IMR-90 (cell line): Measurements from ENCODE around the gene PMEPA1. TPM values are rescaled to one million over a fixed set of nuclear protein-coding genes. Genes with fewer than 3 reads are reported as not detected.

Source experiments
- ATAC-seq: fragments of 200-7000 bp; cut with Tn5 transposase; 2 replicates; pipeline ENCODE4 v1.9.1; 2020; ENCODE audit warnings: low read depth, mild to moderate bottlenecking, moderate library complexity
- BruUV-seq: library from RNA; stranded (reverse); fragments of 400-500 nt; replicated peaks from 2 replicates; lab custom pipeline; 2021; lab: Mats Ljungman, UMichigan
- CTCF ChIA-PET: fragments of 300-600 bp; formaldehyde crosslinking; extraction: SDS; loops from one replicate; lab custom pipeline; 2021; ENCODE audit warnings: antibody characterized with exemption; lab: Yijun Ruan, JAX
- POLR2A ChIA-PET: fragments of 300-600 bp; sonication (Branson Sonifier 250); formaldehyde crosslinking; loops from one replicate; lab custom pipeline; 2022; ENCODE audit warnings: antibody characterized with exemption; ENCODE audit not compliant: unreplicated experiment; lab: Charles Lee
- DNase-seq: peaks from one replicate; pipeline ENCODE4 v3.0.0; 2013
- H2AFZ ChIP-seq: replicated peaks from 2 replicates; pipeline ENCODE3; 2013; ENCODE audit warnings: low read length, mild to moderate bottlenecking; ENCODE audit not compliant: poor library complexity
- H2AK5ac ChIP-seq: 2 replicates; pipeline ENCODE4 v1.6.1; 2013; ENCODE audit warnings: low read depth, low read length, inconsistent platforms
- H2AK9ac ChIP-seq: replicated peaks from 2 replicates; pipeline ENCODE3; 2013; ENCODE audit warnings: mild to moderate bottlenecking, low read depth, low read length, moderate library complexity; ENCODE audit not compliant: poor library complexity
- H2BK120ac ChIP-seq: 2 replicates; pipeline ENCODE4 v1.6.1; 2013; ENCODE audit warnings: low read depth, low read length, inconsistent platforms
- H2BK15ac ChIP-seq: 3 replicates; pipeline ENCODE4 v1.6.1; 2013; ENCODE audit warnings: low read depth, low read length, inconsistent platforms
- H2BK20ac ChIP-seq: 2 replicates; pipeline ENCODE4 v1.6.1; 2013; ENCODE audit warnings: low read depth, mild to moderate bottlenecking, inconsistent platforms, low read length, moderate library complexity
- H2BK5ac ChIP-seq: 2 replicates; pipeline ENCODE4 v1.6.1; 2013; ENCODE audit warnings: mild to moderate bottlenecking, low read depth, low read length, inconsistent platforms; ENCODE audit not compliant: poor library complexity, severe bottlenecking
- H3K14ac ChIP-seq: replicated peaks from 2 replicates; pipeline ENCODE4 v1.6.1; 2013; ENCODE audit warnings: low read depth, low read length, inconsistent platforms
- H3K18ac ChIP-seq: 2 replicates; pipeline ENCODE4 v1.6.1; 2013; ENCODE audit warnings: low read depth, low read length, control low read depth
- H3K23ac ChIP-seq: 2 replicates; pipeline ENCODE4 v1.6.1; 2013; ENCODE audit warnings: low read depth, low read length, inconsistent platforms
- H3K27ac ChIP-seq: 2 replicates; pipeline ENCODE4 v1.5.1; 2013; ENCODE audit warnings: mild to moderate bottlenecking, control low read depth, low read length; ENCODE audit not compliant: insufficient read depth
- H3K27me3 ChIP-seq: 2 replicates; pipeline ENCODE4 v1.6.1; 2013; ENCODE audit warnings: low read length; ENCODE audit not compliant: control insufficient read depth, insufficient read depth
- H3K36me3 ChIP-seq: 2 replicates; pipeline ENCODE4 v1.6.1; 2013; ENCODE audit warnings: low read length, mixed read lengths; ENCODE audit not compliant: control insufficient read depth, insufficient read depth
- H3K4ac ChIP-seq: 2 replicates; pipeline ENCODE4 v1.6.1; 2013; ENCODE audit warnings: low read depth, low read length, inconsistent platforms
- H3K4me1 ChIP-seq: 2 replicates; pipeline ENCODE4 v1.6.1; 2013; ENCODE audit warnings: low read length, mixed read lengths; ENCODE audit not compliant: control insufficient read depth, insufficient read depth
- H3K4me2 ChIP-seq: 2 replicates; pipeline ENCODE4 v1.6.1; 2013; ENCODE audit warnings: low read depth, mild to moderate bottlenecking, control low read depth, low read length, moderate library complexity
- H3K4me3 ChIP-seq: 2 replicates; pipeline ENCODE4 v1.5.1; 2013; ENCODE audit warnings: low read depth, mild to moderate bottlenecking, control low read depth, low read length, moderate library complexity; ENCODE audit not compliant: insufficient read depth
- H3K56ac ChIP-seq: 2 replicates; pipeline ENCODE4 v1.6.1; 2013; ENCODE audit warnings: low read length, inconsistent platforms; ENCODE audit not compliant: insufficient read depth; ENCODE audit errors: extremely low read depth
- H3K79me1 ChIP-seq, 2 experiments: 2 replicates each; pipeline ENCODE4 v1.6.1; 2013; ENCODE audit warnings: low read length in 2 of 2, inconsistent platforms in 1 of 2, low read depth in 1 of 2
- H3K9ac ChIP-seq: 2 replicates; pipeline ENCODE4 v1.6.1; 2013; ENCODE audit warnings: low read depth, low read length, control low read depth
- H3K9me1 ChIP-seq: 2 replicates; pipeline ENCODE4 v1.6.1; 2013; ENCODE audit warnings: low read length, inconsistent platforms; ENCODE audit not compliant: insufficient read depth
- H3K9me3 ChIP-seq: 2 replicates; pipeline ENCODE4 v1.6.1; 2013; ENCODE audit warnings: low read length; ENCODE audit not compliant: control insufficient read depth, insufficient read depth
- H4K20me1 ChIP-seq: 2 replicates; pipeline ENCODE4 v1.6.1; 2013; ENCODE audit warnings: low read length, inconsistent platforms; ENCODE audit not compliant: insufficient read depth
- H4K5ac ChIP-seq: 2 replicates; pipeline ENCODE4 v1.6.1; 2013; ENCODE audit warnings: mild to moderate bottlenecking, low read depth, low read length, control low read depth
- H4K8ac ChIP-seq, 2 experiments: 2 replicates each; pipeline ENCODE4 v1.6.1; 2013; ENCODE audit warnings: low read depth in 2 of 2, low read length in 2 of 2, control low read depth in 1 of 2, inconsistent platforms in 1 of 2
- H4K91ac ChIP-seq: 2 replicates; pipeline ENCODE4 v1.6.1; 2013; ENCODE audit warnings: low read depth, low read length, inconsistent platforms; ENCODE audit not compliant: insufficient read depth
- BHLHE40 ChIP-seq: fragments of 150-350 bp; IDR thresholded peaks from 2 replicates; pipeline ENCODE4 v1.6.1; 2016; ENCODE audit warnings: mild to moderate bottlenecking, low read depth, low read length
- CEBPB ChIP-seq: IDR thresholded peaks from 2 replicates; pipeline ENCODE4 v1.6.1; 2012; ENCODE audit warnings: low read depth, low read length, improper control_type of control experiment
- CTCF ChIP-seq: conservative IDR thresholded peaks from 2 replicates; pipeline ENCODE4 v1.5.1; 2012; ENCODE audit warnings: mild to moderate bottlenecking, low read depth, low read length, improper control_type of control experiment
- ELK1 ChIP-seq: fragments of 150-350 bp; IDR thresholded peaks from 2 replicates; pipeline ENCODE4 v1.6.1; 2016; ENCODE audit warnings: low read depth, mild to moderate bottlenecking, low read length, moderate library complexity, borderline replicate concordance
- FOS ChIP-seq: fragments of 150-350 bp; IDR thresholded peaks from 2 replicates; pipeline ENCODE4 v1.6.1; 2016; ENCODE audit warnings: low read depth, low read length
- MAFK ChIP-seq: IDR thresholded peaks from 2 replicates; pipeline ENCODE4 v1.6.1; 2012; ENCODE audit warnings: low read depth, low read length, improper control_type of control experiment
- MAZ ChIP-seq: IDR thresholded peaks from 2 replicates; pipeline ENCODE4 v1.6.1; 2012; ENCODE audit warnings: low read depth, mild to moderate bottlenecking, low read length, improper control_type of control experiment, moderate library complexity, borderline replicate concordance
- MXI1 ChIP-seq: IDR thresholded peaks from 2 replicates; pipeline ENCODE4 v1.6.1; 2012; ENCODE audit warnings: low read depth, mild to moderate bottlenecking, low read length, moderate library complexity, borderline replicate concordance
- NFE2L2 ChIP-seq: fragments of 150-350 bp; IDR thresholded peaks from 2 replicates; pipeline ENCODE4 v1.6.1; 2016; ENCODE audit warnings: low read depth, mild to moderate bottlenecking, low read length
- RAD21 ChIP-seq: IDR thresholded peaks from 2 replicates; pipeline ENCODE4 v1.6.1; 2012; ENCODE audit warnings: low read length, improper control_type of control experiment
- RCOR1 ChIP-seq: IDR thresholded peaks from 2 replicates; pipeline ENCODE4 v1.6.1; 2012; ENCODE audit warnings: mild to moderate bottlenecking, low read length, improper control_type of control experiment; ENCODE audit not compliant: insufficient replicate concordance
- RFX5 ChIP-seq: IDR thresholded peaks from 2 replicates; pipeline ENCODE4 v1.8.0; 2012; ENCODE audit warnings: low read depth, mild to moderate bottlenecking, low read length, moderate library complexity
- SMC3 ChIP-seq: fragments of 150-350 bp; IDR thresholded peaks from 2 replicates; pipeline ENCODE4 v1.6.1; 2016; ENCODE audit warnings: low read depth, mild to moderate bottlenecking, antibody characterized with exemption, low read length, moderate library complexity
- USF2 ChIP-seq: fragments of 150-350 bp; IDR thresholded peaks from 2 replicates; pipeline ENCODE4 v1.6.1; 2017; ENCODE audit warnings: mild to moderate bottlenecking, antibody characterized with exemption, low read length, low read depth
- WGBS, 2 experiments: methylation state at CpG; one replicate each; pipeline versions ENCODE4 v1.1.5 to v1.1.7; 2013; ENCODE audit warnings: missing lambda C conversion rate in 2 of 2; ENCODE audit not compliant: insufficient read length in 1 of 2; ENCODE audit errors: extremely low coverage in 2 of 2; 5-methylcytosine and 5-hydroxymethylcytosine counted together
- dilution Hi-C: fragments of 300-500 bp; cut with HindIII; formaldehyde crosslinking; loops from one replicate; pipeline ENCODE4 v1.14.3; 2018; ENCODE audit warnings: low sequenced_read_pairs; ENCODE audit not compliant: unreplicated experiment
- in situ Hi-C: fragments of 300-500 bp; cut with MboI; formaldehyde crosslinking; loops from 3 replicates; pipeline ENCODE4 v1.14.3; 2019; ENCODE audit warnings: low sequenced_read_pairs, inconsistent platforms, mixed read lengths
- intact Hi-C: fragments of 100-400 bp; cut with micrococcal nuclease; formaldehyde crosslinking; loops from 2 replicates; pipeline ENCODE4 v1.10.0; 2022
- polyA plus RNA-seq, 3 experiments: library from polyadenylated mRNA; depleted of rRNA; stranded (reverse); fragments of >200 nt; gene quantifications; 2 replicates each; pipeline ENCODE4 v1.2.3, GENCODE V29; 2012; ENCODE audit warnings: low replicate concordance in 1 of 3
- total RNA-seq: library from RNA; depleted of rRNA; stranded (reverse); fragments of >200 nt; gene quantifications from 2 replicates; pipeline ENCODE4 v1.2.3, GENCODE V29; 2012

The PMEPA1 gene
- total and polyA plus RNA-seq, 2 of the 4 experiments (the other 2 are of a cell fraction) = 2.0 to 6.9 TPM

GRCh38 chr20:57682184-57683101 lies 27.4 kb downstream of the PMEPA1 start:
- 93% methylated on average over 9 of the region's 28 CpGs; no CpG with 5 or more reads in 1 of the 2 experiments for WGBS, 2 experiments
- Histone ChIP-seq H4K91ac (no peak overlapping the region), H2BK15ac (no peak overlapping the region), H3K23ac (no peak overlapping the region), H2AK9ac (no peak overlapping the region), H3K18ac (no peak overlapping the region), H2BK20ac (no peak overlapping the region), H3K56ac (no peak overlapping the region), H2BK5ac (no peak overlapping the region), H4K8ac (no peak overlapping the region), H3K27ac (no peak overlapping the region), H4K5ac (no peak overlapping the region), H2BK120ac (no peak overlapping the region), H3K9me1 (no peaks in the 10 kb centered on the region; the same call in 1 of the 2 replicates), H3K14ac (no peak overlapping the region), H3K9me3 (no peaks in the 10 kb centered on the region), H3K4me3 (no peak overlapping the region), H3K79me1 (peaks cover 8 to 25% of the 10 kb centered on the region in 2 experiments; a peak in 3 of 4 replicates), H3K4me1 (no peaks in the 10 kb centered on the region), H3K4ac (no peak overlapping the region), H3K9ac (no peak overlapping the region), H4K20me1 (peaks cover 61% of the 10 kb centered on the region), H3K36me3 (no peaks in the 10 kb centered on the region), H2AFZ (no peak overlapping the region), H2AK5ac (no peak overlapping the region), H3K4me2 (no peak overlapping the region), H3K27me3 (no peaks in the 10 kb centered on the region)
- intact Hi-C loops (no loop called here), in situ Hi-C loops (loop anchor here (25.0 kb wide), 1 partner anchor 1355 kb away; the partner anchor contains the start of genes ATP5F1E and PRELID3B), dilution Hi-C loops (no loop called here)
- CTCF ChIA-PET = no interaction called here
- no peak for ATAC-seq
- DNase-seq = no peak
- BruUV-seq = no TSS peak
- POLR2A ChIA-PET = no interaction called here
- TF ChIP-seq FOS (no peak), RCOR1 (no peak), BHLHE40 (no peak), USF2 (no peak), SMC3 (no peak), MAFK (no peak), MXI1 (no peak), NFE2L2 (no peak), RAD21 (no peak), ELK1 (no peak), CEBPB (no peak), MAZ (no peak), RFX5 (no peak), CTCF (no peak)
